NCI-H2196 treated with DMSO at 0.1 percent for 48 hours (cell line): ENCODE results near the gene CHST9.
"Not testable (repeated sequence)": the region's sequence is repeated elsewhere in the genome, so short reads cannot be mapped to it uniquely, and the experiment has no call there.

ENCODE experiments used
- DNase-seq: peaks from one replicate; lab custom pipeline; 2025; ENCODE audit not compliant: unreplicated experiment; lab: John Stamatoyannopoulos, UW

Gene CHST9, protein sequence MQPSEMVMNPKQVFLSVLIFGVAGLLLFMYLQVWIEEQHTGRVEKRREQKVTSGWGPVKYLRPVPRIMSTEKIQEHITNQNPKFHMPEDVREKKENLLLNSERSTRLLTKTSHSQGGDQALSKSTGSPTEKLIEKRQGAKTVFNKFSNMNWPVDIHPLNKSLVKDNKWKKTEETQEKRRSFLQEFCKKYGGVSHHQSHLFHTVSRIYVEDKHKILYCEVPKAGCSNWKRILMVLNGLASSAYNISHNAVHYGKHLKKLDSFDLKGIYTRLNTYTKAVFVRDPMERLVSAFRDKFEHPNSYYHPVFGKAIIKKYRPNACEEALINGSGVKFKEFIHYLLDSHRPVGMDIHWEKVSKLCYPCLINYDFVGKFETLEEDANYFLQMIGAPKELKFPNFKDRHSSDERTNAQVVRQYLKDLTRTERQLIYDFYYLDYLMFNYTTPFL

GRCh38 chr18:27185025-27185763, at the start of gene CHST9:
Gene CHST9, minus strand, starts transcription at chr18:27185308. Its CDS starts 42,499 bp downstream, at chr18:27142809.
- DNase-seq: no peak

DNA sequence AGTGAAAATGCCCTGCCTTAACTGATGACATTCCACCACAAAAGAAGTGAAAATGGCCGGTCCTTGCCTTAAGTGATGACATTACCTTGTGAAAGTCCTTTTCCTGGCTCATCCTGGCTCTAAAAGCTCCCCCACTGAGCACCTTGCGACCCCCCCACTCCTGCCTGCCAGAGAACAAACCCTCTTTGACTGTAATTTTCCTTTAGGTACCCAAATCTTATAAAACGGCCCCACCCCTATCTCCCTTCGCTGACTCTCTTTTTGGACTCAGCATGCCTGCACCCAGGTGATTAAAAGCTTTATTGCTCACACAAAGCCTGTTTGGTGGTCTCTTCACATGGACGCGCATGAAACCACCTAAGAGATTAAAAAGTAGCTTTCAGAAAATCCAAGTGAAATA, 47.2 kb upstream of the CHST9 start:
- not testable (repeated sequence) for DNase-seq

DNA sequence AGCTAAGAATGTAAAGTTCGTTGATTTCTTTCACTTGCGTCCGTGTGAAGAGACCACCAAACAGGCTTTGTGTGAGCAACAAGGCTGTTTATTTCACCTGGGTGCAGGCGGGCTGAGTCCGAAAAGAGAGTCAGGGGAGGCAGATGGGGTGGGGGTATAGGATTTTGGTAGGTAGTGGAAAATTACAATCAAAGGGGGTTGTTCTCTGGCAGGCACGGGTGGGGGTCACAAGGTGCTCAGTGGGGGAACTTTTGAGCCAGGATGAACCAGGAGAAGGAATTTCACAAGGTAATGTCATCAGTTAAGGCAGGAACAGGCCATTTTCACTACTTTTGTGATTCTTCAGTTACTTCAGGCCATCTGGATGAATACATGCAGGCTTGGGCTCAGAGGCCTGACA, 46.6 kb upstream of the CHST9 start:
- not testable (repeated sequence) for DNase-seq

GRCh38 chr18:27231221-27231620, 46.1 kb upstream of the CHST9 start:
- DNase-seq: not testable (repeated sequence)

- DNase-seq: no peak
These were observed 42.6 kb upstream of the CHST9 start for GRCh38 chr18:27227721-27228120.

- no peak for DNase-seq
These were observed 41.5 kb upstream of the CHST9 start for GRCh38 chr18:27226556-27227075.

DNA sequence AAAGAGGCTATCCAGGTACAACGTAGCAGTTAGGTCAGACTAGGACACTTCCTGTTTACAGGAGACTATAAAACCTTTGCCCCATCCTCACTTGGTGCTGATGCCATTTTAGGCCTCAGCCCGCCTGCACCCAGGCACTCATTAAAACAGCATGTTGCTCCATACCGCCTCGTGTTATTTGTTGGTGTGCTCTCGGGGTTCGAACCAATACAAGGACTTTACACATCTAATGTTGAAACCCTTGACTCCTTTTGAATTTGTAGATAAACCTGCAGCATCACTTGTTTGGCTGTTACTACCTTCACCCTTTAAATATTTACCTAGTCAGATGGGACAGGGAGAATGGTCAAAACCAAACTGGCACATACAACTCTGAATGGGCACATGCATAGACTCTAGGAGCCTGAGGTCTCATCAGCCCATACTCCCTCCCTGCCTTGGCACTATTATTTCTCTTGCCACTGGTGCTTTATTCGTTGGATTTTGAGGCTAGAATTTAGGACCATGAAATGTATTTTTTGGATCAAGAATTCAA, 40.9 kb upstream of the CHST9 start:
- DNase-seq: no peak

DNA sequence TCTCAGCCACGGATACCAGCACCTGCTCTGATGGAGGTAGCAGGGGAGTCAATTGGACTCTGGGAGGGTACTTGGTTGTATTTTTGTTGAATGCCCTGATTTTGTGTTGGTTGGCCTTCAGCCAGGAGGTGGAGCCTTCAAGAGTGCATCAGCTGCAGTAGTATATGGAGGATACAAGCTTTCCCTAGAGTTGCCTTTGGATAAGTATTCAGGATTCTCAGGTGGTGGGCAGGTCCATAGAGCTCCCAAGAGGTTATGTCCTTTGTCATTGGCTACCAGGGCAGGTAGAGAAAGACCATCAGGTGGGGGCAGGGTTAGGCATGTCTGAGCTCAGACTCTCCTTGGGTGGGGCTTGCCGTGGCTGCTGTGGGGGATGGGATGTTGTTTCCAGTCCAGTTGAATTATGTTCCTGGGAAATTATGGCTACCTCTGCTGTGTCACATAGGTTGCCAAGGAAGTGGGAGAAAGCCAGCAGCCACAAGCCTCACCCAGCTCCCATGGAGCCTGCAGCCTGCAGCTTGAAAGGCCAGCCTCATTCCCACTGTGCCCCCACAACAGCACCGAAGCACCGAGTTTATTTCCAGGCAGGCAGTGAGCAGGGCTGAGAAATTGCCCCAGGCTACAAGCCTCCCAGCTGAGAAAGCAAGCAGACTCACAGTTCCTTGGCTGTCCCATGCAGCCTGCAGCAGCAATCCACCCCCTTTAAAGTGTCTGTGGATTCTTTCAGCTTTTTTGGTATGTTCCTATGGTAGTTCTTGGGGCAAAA, 38.6 kb upstream of the CHST9 start:
- DNase-seq: no peak

- DNase-seq: no peak
These were observed 29.7 kb upstream of the CHST9 start for GRCh38 chr18:27214831-27215230.

DNA sequence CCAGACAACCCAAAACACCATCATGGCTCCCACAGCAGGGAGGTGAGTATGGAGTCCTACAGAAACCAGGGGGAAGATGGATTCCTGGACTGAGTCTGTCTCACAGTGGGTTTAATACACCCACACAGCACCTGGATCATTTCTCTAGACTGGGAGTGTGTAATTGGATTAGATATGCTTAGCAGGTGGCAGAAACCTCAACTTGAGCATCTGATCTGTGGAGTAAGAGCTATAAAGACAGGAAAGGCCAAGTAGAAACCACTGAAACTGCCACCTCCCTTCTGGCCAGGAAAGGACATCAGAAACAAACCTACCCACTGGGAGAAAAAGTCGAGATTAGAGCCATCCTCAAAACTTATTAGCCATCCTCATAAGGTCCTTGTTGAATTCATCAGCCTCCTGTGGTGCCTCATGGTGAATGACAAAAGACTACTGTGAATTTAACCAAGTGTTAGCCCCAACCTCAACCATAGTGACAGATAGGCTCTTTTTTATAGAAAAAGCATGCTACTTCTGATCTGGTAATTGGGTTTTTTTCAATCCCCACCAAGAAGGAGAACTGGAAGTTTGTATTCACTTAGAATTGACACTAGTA, 28.1 kb upstream of the CHST9 start:
- no peak for DNase-seq

DNA sequence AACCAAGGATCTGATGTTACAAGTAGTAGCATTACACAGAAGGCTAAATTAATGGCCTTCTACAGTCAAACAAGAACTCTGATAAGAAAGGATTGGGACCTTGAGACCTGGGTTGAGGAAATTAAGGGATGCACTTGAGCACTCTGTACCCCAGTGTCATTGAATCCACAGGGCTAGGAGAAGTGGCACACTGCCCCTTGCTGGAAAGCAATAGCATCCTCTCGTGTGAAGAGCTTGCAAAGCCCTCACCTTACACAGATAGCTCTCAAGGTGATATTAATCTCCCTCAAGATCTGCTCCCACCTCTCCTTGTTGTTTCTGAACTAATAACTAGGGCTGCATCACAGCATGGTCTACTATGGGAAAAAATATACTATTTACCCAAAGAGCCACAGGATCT, 26.5 kb upstream of the CHST9 start:
- DNase-seq: no peak

DNA sequence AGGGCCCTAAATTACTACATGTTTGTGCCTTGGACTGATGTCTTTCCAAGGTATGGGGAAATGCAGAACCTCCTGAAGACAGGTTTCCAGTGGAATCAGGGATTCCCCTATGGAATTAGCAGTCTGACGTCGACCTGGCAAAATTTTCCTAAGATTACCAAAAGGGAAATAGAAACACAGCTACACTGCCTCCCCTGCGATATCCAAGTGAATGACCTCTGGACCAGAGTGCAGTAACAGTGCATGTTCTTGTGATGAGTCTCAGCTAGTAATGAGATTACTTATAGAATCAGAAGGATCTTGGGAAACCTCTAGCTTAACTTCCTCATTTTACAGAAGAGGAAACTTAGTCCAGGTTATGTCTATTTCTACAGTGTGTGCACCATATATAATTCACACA, 21.3 kb upstream of the CHST9 start:
- no peak for DNase-seq

DNA sequence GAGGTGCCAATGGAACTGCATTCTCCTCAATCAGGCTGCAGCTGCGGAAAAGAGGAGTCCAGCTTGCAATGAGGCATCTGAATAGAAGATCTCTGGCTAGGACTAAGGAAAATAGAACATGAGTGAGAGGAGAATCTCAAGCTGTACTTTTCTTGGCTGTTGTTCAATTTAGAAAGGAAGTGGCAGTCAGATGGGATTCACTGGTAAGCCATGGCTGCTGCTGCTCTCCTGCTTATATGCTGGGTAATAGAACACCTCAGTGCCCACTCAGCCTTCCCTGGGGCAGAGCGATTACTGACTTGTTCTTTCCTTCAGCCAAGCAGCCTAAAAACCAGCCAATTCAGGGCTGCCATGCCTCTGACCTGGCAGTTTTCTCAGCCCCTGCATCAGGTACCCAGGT, 17.6 kb upstream of the CHST9 start:
- no peak for DNase-seq

DNA sequence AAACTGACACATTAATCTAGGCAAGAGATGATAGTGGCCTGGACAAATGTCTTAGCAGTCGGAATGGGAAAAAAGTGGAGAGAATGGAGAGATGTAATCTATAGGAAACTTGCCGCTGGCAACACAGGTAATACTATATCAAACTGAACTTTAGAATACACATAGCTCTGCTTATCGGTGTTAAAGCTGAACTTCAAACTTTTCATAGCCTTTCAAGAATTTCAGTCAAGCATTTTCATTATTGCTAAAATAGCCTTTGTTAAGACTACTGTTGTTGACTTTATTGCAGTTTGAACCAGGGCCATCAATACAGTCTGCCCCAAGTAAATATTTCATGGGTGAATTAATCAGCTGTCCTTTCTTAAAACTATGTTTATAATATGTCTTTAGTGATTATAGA, 12.9 kb upstream of the CHST9 start:
- DNase-seq: no peak

DNA sequence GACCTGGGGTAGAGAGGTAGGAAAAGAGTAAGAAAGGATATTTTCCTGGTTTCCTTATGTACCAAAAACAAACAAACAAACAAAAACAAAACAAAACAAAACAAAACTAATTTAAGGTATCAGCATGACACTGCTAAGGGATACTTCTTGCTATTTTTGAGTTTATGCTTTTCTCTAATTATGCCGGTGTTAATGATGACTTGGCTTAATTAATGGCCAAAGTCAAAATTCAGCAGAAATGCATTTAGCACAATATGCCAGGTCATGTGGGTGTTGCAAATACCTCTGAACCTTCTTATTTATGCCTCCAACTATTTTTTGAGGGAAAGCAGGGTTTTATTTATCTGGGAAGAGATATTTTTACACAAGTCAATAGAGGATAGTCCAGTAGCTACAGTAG, 3.2 kb upstream of the CHST9 start:
- DNase-seq: no peak

DNA sequence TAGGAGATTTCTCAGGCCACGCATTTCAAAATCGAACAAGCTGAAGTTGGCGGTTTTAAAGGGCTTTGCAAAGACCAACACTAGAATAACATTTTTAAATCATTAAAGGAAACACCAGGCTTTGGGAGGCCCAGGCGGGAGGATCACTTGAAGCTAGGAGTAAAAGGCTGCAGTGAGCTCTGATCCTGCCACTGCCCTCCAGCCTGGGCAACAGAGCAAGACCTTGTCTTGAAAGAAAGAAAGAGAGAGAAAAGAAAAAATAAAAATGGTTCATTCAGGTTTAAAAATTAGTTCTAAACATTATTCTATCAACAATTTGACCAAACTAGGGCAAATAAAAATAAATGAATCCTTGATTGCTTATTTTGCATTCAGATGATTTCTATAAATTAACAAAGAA, 789 bp upstream of the CHST9 start:
- no peak for DNase-seq

DNA sequence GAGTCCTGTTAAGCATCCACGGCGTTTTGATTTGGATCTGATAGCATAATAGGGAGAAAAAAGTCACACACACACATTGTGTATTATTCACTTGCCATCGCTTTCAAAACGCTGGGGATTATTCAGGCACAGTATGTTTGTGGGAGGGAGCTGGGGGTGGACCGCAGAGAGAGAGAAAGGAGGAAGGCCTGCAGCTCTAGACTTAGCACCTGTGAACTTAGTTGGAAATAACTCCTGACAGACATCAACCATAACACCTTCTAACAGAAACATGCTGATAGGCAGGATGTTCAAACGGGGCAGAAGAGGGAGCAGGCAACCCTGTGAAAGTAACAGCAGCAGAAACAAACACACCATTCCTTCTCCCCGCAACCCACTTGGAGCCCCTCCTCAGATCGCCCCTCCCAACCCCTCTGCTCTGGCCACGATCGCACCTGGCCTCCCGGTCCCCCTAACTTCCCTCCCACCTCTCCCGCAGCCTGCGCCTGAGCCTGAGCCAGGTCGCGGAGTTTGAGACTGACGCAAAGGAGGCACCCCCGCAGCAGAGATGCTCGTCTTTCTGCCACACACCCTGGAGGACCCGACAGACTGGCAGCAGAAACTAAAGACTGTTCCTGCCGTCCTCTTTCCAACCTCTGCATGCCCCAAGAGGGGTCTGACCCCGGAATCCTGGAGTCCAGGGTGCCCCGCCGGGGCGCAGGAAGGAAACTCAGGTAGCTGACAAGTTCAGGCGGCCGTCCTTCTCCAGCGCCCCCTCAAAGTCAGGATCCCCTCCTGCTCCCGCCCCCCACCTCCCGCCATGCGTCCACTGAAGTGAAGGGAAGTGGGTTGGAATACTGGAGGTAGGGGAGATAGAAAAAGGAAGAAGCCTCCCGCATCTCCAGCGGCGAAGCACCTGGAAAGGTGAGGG, 738 bp downstream of the CHST9 start:
- no peak for DNase-seq

DNA sequence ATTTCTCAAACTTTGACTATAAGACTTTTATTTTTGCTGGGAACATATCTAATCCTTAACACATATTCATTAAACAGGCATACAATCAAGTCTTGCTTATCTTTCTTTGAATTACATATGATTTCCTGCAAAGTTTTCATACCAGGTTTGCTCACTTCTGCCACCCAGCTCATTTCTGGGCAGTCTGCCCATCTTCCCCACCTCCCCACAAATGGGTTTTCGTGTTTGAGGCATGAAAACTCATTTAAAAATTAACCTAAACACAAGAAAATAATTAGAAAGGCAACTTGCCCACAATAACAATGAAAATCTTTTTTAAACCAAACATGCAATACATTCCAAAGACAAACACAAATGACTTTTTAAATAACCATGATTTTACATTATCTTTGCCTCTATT, 3.4 kb downstream of the CHST9 start:
- DNase-seq: no peak

DNA sequence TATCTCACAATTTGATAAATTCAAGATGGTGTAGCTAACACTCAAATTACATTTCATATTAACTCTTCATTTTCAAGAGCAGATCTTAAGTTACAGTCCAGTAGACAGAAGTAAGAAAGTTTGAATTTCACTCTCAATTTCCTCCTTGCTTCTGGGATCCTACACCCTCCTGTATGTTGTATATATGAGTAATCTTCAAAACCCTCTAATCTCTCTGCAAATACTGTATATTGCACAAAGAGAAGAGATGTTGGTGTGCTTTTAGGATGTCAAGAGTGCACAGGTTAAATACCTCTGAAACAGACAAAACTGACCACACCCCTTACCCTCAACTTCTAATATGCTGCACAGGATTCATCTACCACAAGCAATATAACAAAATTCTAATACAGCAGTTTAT, 6.7 kb downstream of the CHST9 start:
- no peak for DNase-seq

GRCh38 chr18:27175914-27176313, 9.2 kb downstream of the CHST9 start:
- no peak for DNase-seq
